Right renal pelvis (tissue), 4 donors: Measurements from ENCODE around the gene COX7B. TPM values are rescaled to one million over a fixed set of nuclear protein-coding genes. Genes with fewer than 3 reads are reported as not detected.
"Not testable (repeated sequence)": the region's sequence is repeated elsewhere in the genome, so short reads cannot be mapped to it uniquely, and the experiment has no call there.

ENCODE experiments used
- DNase-seq, 4 donors: peaks; one replicate each; pipeline ENCODE4 v3.0.0-alpha.2; 2013; ENCODE audit warnings: low read depth in 4 of 4, low spot score in 3 of 4, missing footprints in 1 of 4
- polyA plus RNA-seq, 4 donors: library from polyadenylated mRNA; unstranded; fragments of 120-200 nt; gene quantifications; one replicate each; pipeline ENCODE4 v1.2.1, GENCODE V29; 2013; ENCODE audit not compliant: insufficient read length in 4 of 4

The COX7B gene, protein sequence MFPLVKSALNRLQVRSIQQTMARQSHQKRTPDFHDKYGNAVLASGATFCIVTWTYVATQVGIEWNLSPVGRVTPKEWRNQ
- 100 to 1,000 TPM; 290 to 318 (median 312) TPM for polyA plus RNA-seq

GRCh38 chrX:77899081-77899828 lies at the start of gene COX7B:
Gene COX7B, plus strand, starts transcription at chrX:77899468. Its CDS starts 86 bp downstream, at chrX:77899554.
- DNase-seq = peak; percentile 81 to 94 (median 90)

DNA sequence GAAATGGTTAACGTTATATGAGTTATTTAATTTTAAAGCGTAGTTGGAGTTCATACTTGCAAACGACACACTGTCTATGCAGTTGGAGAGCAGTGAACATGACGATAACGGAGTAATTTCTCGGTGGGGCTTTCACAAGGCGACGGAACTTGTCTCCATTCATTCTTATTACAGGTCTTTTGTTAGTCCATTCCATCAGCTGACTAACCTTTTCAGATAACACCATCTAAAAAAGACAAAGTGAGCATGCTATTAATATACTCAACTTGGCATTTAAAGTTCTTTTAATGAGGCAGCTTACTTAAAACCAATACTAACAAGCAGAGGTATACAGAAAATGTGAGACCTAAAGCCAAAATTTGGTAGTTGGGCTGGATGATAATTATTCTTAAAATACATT lies 23.9 kb upstream of the COX7B start:
- DNase-seq = no peak

- not testable (repeated sequence) for DNase-seq
Measured at GRCh38 chrX:77881418-77881817, 17.9 kb upstream of the COX7B start.

- DNase-seq = no peak
Measured at GRCh38 chrX:77892887-77893286, 6.4 kb upstream of the COX7B start.

DNA sequence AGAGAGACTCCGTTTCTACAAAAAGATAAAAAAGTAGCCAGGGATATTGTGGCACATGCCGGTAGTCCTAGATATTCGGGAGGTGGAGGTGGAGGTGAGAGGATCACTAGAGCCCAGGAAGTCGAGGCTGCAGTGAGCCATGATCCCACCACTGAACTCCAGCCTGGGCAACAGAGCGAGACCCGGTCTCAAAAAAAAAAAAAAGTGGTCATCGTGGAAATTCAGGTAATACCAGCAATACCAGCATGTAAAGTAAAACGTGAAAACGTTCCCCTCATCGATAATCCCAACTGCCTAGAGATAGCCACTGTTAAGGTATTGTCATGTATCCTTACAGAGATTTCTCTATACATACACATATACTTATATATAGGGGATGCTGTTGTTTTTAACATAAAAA lies 5.6 kb upstream of the COX7B start:
- DNase-seq = no peak

DNA sequence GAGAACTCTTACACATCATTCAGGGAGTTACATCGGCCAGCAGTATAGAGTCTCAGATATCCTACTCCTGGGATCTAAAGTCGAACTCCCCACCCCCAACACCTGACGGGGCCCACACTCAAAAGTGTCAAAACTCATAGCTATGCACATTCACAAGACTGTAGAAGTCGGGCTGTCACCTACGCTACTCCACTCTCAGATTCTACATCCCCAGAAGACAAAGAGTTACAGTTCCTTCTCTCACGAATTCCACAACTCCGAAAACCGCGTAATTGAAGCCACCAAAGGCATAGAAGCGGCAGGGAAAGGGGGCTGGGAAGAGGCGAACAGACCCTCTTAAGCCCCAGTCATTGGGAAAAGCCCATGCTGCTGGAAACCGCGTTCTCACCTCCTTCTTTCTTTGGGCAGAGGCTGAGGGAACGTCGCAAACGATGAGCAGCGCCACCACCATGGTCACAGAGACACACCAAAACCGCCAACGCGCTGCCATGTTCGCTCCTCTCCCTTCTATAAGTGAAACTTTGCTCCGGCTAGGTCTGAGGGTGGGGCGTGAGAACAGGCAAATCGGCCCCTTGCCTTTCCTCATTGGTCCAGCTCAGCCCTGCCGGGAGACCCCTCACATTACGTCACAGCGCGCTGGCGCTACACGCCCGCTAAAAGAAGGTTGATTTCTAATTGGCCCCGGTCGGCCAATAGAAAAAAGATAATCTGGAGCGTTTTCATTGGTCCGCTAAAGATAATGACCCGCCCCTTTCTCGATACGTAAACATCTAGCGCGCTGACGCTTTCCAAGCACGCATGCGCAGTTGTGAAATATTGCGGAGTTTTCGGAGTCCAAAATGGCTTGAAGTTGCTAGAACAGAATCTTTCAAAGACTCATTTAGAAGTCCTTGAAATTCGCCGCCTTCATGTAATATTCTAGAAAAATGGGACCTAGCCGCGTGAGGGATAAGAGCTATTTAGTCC lies 4.1 kb upstream of the COX7B start, which contains the start of gene MAGT1:
Gene MAGT1, minus strand, starts transcription at position 515 of the 966 bp plus-strand sequence. Its CDS starts 25 bp downstream, at position 490.
- peak; percentile 83 to 93 (median 89) for DNase-seq

DNA sequence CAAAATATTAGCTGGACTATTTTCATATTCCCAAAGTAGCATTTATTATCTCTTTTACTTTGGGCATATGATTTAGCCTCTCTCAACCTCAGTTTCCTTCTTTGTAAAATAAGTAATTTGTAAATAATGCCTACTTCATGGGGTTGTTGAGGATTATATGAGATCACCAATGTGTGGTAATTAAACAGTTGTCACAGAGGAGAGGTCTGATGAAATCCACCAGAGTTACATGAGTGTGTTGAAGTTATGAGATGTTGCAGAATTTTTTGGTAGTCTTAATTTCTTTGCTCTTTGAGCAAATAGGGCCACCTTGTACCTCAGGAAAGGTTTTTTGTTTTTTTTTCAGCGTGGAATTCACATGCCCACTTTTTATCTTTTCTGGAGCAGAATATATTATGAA lies 1.4 kb downstream of the COX7B start:
- DNase-seq = no peak

DNA sequence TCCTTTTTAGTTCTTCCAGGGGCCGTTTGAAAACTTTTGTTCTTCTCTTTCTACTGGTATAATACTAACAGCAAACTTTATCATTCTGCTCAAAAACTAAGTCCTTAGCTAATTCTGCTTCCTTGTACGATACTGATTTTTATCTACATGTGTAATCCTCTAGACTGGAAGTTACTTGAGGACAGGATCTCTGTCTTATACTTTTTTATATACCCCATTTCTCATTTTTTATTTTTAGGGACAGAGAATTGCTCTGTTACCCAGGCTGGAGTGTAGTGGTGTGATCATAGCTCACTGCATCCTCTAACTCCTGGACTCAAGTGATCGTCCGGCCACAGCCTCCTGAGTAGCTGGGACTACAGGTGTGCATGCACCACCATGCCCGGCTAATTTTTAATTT lies 2.2 kb downstream of the COX7B start:
- no peak for DNase-seq

DNA sequence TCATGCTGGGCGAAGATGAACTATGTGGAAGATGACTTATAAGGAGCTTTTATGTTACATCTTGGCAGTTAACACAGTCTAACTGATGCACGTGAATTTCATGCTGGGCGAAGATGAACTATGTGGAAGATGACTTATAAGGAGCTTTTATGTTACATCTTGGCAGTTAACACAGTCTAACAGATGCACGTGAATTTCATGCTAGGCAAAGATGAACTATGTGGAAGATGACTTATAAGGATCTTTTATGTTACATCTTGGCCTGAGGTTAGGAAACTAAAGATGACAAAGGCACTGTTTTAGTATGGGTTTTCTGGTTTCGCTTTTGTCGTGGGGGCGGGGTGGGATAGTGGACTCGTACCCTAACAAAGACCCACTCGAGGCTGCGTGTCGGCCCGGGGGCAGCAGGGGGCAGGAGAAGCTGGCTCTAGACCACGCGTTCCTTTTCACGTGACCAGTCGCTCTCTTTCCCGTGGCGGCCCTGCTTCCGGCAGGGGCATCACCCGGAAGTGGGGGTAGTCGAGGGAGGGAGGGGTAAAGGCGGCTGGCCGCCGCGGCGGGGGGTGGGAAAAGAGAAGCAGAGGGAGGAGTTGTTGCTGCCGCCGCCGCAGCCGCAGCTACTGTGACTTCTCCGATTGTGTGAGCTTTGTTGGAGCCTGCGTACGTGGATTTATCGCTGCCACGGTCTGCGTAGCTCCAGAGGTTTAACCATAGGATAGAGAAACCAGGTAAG lies 11.0 kb downstream of the COX7B start, which contains the start of gene ATP7A:
Gene ATP7A, plus strand, starts transcription at position 586 of the 733 bp plus-strand sequence. CDS start 60,949 bp downstream, outside the sequence.
- peak in 3 of 4 donors; percentile 56 to 69 (median 63) for DNase-seq

GRCh38 chrX:77917294-77917933 lies 18.1 kb downstream of the COX7B start:
- no peak for DNase-seq

DNA sequence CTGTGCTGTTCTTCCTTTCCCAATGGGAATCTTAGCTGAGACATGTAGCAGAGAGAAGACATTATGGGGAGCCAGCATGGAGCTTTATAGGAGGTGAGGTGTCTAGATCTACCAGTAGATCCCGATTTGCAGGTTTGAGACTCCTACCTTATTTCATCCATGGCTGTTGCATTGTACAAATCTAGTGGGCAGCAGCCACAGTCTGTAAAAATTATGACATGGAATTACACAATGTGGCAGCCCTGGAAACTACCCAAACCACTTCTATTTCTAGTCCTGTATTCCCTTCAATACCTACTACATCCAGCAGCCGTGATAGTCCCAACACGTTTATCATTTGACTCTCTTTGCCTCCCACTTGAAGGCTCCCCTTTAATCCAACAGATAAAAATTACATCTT lies 19.3 kb downstream of the COX7B start:
- no peak for DNase-seq

GRCh38 chrX:77919370-77919769 lies 20.1 kb downstream of the COX7B start:
- not testable (repeated sequence) for DNase-seq

- DNase-seq = no peak
Measured at GRCh38 chrX:77922787-77923186, 23.5 kb downstream of the COX7B start.

DNA sequence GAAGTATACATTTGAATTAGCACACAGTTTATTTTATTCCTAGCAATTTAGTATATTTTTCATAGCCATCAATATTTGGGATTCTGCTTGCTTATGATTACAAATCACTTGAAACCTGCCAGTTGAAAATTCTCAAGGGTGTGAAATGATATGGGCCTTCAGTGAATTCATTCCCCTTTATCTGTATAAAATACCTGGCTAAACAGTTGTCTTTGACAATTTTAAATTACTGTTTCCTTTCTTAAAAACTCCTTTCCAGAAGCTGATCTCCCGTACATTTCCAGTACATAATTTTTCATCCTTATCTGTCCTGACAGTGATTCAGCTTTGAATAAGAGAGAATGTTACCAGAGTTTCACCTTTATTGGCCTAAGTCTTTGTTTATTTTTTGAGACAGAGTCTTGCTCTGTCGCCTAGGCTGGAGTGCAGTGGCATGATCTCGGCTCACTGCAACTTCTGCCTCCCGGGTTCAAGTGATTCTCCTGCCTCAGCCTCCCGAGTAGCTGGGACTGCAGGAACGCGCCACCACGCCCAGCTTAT lies 25.1 kb downstream of the COX7B start:
- DNase-seq = no peak

DNA sequence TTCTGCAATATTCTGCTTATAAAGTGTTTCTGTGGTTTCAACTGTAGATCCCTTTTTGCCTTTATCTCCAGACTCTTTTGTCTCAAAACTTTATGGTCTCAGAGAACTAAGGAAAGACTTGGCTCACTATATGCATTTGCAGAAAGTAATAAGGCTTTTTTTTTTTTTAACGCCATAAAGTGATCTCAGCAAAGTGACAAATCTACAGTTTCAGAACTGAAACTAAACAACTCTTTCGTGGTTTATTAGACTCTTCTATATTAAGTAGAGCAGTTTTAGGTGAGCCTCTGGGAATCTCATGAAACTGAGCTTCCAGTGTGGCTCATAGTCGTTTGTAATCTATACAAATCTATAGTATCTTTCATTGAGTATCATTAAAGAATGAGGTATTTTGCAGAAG lies 26.5 kb downstream of the COX7B start:
- no peak for DNase-seq

GRCh38 chrX:77930581-77930980 lies 31.3 kb downstream of the COX7B start:
- no peak for DNase-seq

GRCh38 chrX:77935886-77936285 lies 36.6 kb downstream of the COX7B start:
- no peak for DNase-seq

DNA sequence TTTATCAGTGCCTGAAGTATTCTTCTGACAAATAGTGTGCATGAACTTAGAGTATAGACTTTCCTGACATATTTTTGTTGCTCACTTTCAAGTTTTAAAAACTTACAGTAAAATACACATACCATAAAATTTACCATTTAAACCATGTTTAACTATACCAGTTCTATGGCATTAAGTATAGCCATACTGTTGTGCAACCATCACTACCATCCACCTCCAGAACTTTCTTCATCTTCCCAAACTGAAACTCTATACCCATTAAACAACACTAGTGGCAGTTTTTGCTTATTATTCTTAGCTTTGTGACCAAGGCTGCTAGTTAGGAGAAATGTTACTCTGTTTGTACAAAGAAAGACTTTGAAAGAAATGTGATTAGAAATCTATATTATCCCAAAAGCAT lies 37.0 kb downstream of the COX7B start:
- DNase-seq = no peak

GRCh38 chrX:77937291-77937690 lies 38.0 kb downstream of the COX7B start:
- no peak for DNase-seq
